ENCODE results near the gene ROBO2. TPM values are rescaled to one million over a fixed set of nuclear protein-coding genes. Genes with fewer than 3 reads are reported as not detected.

The ROBO2 gene
- total and polyA plus RNA-seq, 10 of the 15 experiments (the other 5 are each of a cell fraction or from before 2014, with no cell fraction given) = 0.22 to 2.5 (median 0.81) TPM

GRCh38 chr3:77025471-77025870, 14.4 kb upstream of the ROBO2 start (continued):
- TF ChIP-seq BCLAF1 (IDR thresholded peaks at IDR 0.05) = no peak

GRCh38 chr3:77026904-77027634, 12.8 kb upstream of the ROBO2 start:
- H3K9me3 ChIP-seq (replicated peaks; ENCODE audit: control insufficient read depth, insufficient read depth, low read length) = no peaks in the 10 kb centered on the region
- H3K9ac ChIP-seq (ENCODE audit: control insufficient read depth, insufficient read depth, low read length) = no peak overlapping the region
- TF ChIP-seq SUPT20H (IDR thresholded peaks at IDR 0.05; ENCODE audit: borderline replicate concordance, control insufficient read depth, low read depth, low read length) = no peak
- H2AFZ ChIP-seq (ENCODE audit: control insufficient read depth, low read depth, low read length) = no peak overlapping the region
- SMC1A ChIA-PET (ENCODE audit: uncharacterized antibody, unreplicated experiment) = interaction anchor here (1.8 kb wide), 1 partner anchor 10 kb away, joined by 6 read pairs; no protein-coding TSS in a partner anchor
- POLR2A ChIA-PET = no interaction called here
- H3K36me3 ChIP-seq (ENCODE audit: control insufficient read depth in 2 of 2, insufficient read depth in 2 of 2, low read length in 1 of 2) = no peaks in the 10 kb centered on the region
- no peaks in the 10 kb centered on the region for H3K27me3 ChIP-seq (replicated peaks in 1 of 2; ENCODE audit: control insufficient read depth in 2 of 2, insufficient read depth in 2 of 2, low read length in 1 of 2)
- FAIRE-seq (no peak), ATAC-seq (no peak), DNase-seq (ENCODE audit: low read depth, low spot score) (no peak)
- no peak overlapping the region for H3K27ac ChIP-seq (ENCODE audit: control insufficient read depth, insufficient read depth)
- H3K4me1 ChIP-seq (ENCODE audit: control insufficient read depth, insufficient read depth, low read length) = no peaks in the 10 kb centered on the region
- in situ Hi-C loops (cut with MboI) = no loop called here
- intact Hi-C loops (cut with micrococcal nuclease; ENCODE audit: unreplicated experiment) = no loop called here
- no peak overlapping the region for H3K4me2 ChIP-seq (ENCODE audit: control insufficient read depth, insufficient read depth)
- BruUV-seq (replicated peaks) = no TSS peak
- no peaks in the 10 kb centered on the region for H3K79me2 ChIP-seq (ENCODE audit: control insufficient read depth, insufficient read depth, low read length)
- H4K20me1 ChIP-seq (ENCODE audit: control insufficient read depth, insufficient read depth) = no peaks in the 10 kb centered on the region
- CTCF ChIA-PET = interaction anchor here (0.5 kb wide), 1 partner anchor 221 kb away, joined by 3 read pairs; no protein-coding TSS in a partner anchor
- H3K4me3 ChIP-seq = no peak overlapping the region
- WGBS (ENCODE audit: insufficient coverage, insufficient replicate concordance, low lambda C conversion rate, missing lambda C conversion rate) = 27% methylated on average over 5 of the region's 5 CpGs
- RAD21 ChIA-PET (ENCODE audit: unreplicated experiment) = interaction anchor here (1.4 kb wide), 1 partner anchor 33 kb away, joined by 3 read pairs; no protein-coding TSS in a partner anchor

Data from GM12878 (cell line).